Right lobe of liver (tissue), 6 donors: Measurements from ENCODE around the gene ATRIP. TPM values are rescaled to one million over a fixed set of nuclear protein-coding genes. Genes with fewer than 3 reads are reported as not detected.
A peak's percentile ranks its signal among the peaks of the same experiment; 100 is the strongest.

Experiments used
- ATAC-seq, 4 donors: fragments of 200-7000 bp; cut with Tn5 transposase; one replicate each; pipeline ENCODE4 v1.9.1; 2020; ENCODE audit warnings: mild to moderate bottlenecking in 4 of 4, moderate library complexity in 4 of 4
- DNase-seq, 3 donors: peaks; one replicate each; pipeline ENCODE4 v3.0.0-alpha.2; 2020
- H3K27ac ChIP-seq, 3 donors: fragments of 200-600 bp; one replicate each; pipeline ENCODE4 v1.8.0; 2022
- H3K27me3 ChIP-seq, 2 donors: fragments of 200-600 bp; one replicate each; pipeline ENCODE4 v1.8.0; 2022
- H3K36me3 ChIP-seq, 4 donors: fragments of 200-600 bp; sonication (generic) in 1 of 4; one replicate each; pipeline versions ENCODE4 v1.5.1 to v1.8.0; 2017 to 2022; ENCODE audit warnings: control low read depth in 1 of 4
- H3K4me1 ChIP-seq, 4 donors: fragments of 200-600 bp; sonication (generic) in 1 of 4; one replicate each; pipeline versions ENCODE4 v1.5.1 to v1.8.0; 2017 to 2022; ENCODE audit warnings: control low read depth in 1 of 4
- H3K4me3 ChIP-seq, 3 donors: fragments of 200-600 bp; one replicate each; pipeline ENCODE4 v1.8.0; 2022
- H3K9me3 ChIP-seq, 4 donors: fragments of 200-600 bp; sonication (generic) in 1 of 4; one replicate each; pipeline versions ENCODE4 v1.5.1 to v1.8.0; 2017 to 2022; ENCODE audit warnings: control low read depth in 1 of 4
- CTCF ChIP-seq, 4 donors: fragments of 200-600 bp in 3 of 4; fragments of 450-650 bp in 1 of 4; IDR thresholded peaks; one replicate each; pipeline versions ENCODE4 v1.5.1 to v1.8.0; 2016 to 2022; ENCODE audit warnings: antibody characterized with exemption in 4 of 4, mild to moderate bottlenecking in 2 of 4
- POLR2A ChIP-seq: fragments of 450-650 bp; IDR thresholded peaks from one replicate; pipeline ENCODE4 v1.6.1; 2017; ENCODE audit warnings: antibody characterized with exemption, mild to moderate bottlenecking
- WGBS: methylation state at CpG from one replicate; pipeline ENCODE4 v1.1.6; 2018; ENCODE audit warnings: low coverage, low lambda C conversion rate; ENCODE audit not compliant: insufficient coverage; ENCODE audit errors: missing lambda C conversion rate; 5-methylcytosine and 5-hydroxymethylcytosine counted together
- intact Hi-C, 2 donors: fragments of 100-400 bp; cut with DNase I; formaldehyde crosslinking; loops; one replicate each; pipeline versions ENCODE4 v1.11.2 to v1.14.1; 2022
- total RNA-seq, 6 experiments: library from RNA; depleted of rRNA in 2 of 6; stranded (reverse); fragments of >200 nt in 2 of 6; fragmentation: NEBNext Ultra II Directional in 3 of 6; extraction: Animal tissue kit (Norgen Biotek cat#: 25700) in 3 of 6; gene quantifications; one replicate each; pipeline versions ENCODE4 v1.1.0 to v1.2.4, GENCODE V29; 2016 to 2023
- donor health status: DM: no; HTN: yes; CAD: no.
- donor health status: DM: no; HTN: no; CAD: no.
- donor health status: DM: no; HTN: no; CAD: no.
- donor health status: DM: no; HTN: yes; CAD: no.
- donor health status: DM: no; HTN: yes; CAD: no.

Gene ATRIP
- total RNA-seq, 6 experiments from 2014 or later, result 2.4 to 4.5 (median 3.2) TPM

- Histone ChIP-seq H3K27ac (no peak overlapping the region), H3K4me3 (no peak overlapping the region), H3K9me3 (no peaks in the 10 kb centered on the region), H3K4me1 (peaks cover 0 to 24% (median 9%) of the 10 kb centered on the region in 4 donors), H3K27me3 (no peaks in the 10 kb centered on the region), H3K36me3 (peaks cover 0 to 14% (median 0%) of the 10 kb centered on the region in 4 donors)
- DNase-seq, result no peak
- intact Hi-C loops, result loop anchor here (5.0 kb wide), 2 partner anchors 38 to 163 kb away; no protein-coding TSS in a partner anchor
- no peak for ATAC-seq
- WGBS, result 83% methylated on average over 3 of the region's 4 CpGs
- TF ChIP-seq CTCF (IDR thresholded peaks at IDR 0.05), result no peak
- no peak for TF ChIP-seq POLR2A
Measured at GRCh38 chr3:48435223-48435595, 11.3 kb upstream of the ATRIP start.

GRCh38 chr3:48435774-48436476 is 10.6 kb upstream of the ATRIP start:
- Histone ChIP-seq H3K36me3 (peaks cover 0 to 14% (median 0%) of the 10 kb centered on the region in 4 donors), H3K4me1 (peaks cover 0 to 18% (median 6%) of the 10 kb centered on the region in 4 donors), H3K9me3 (no peaks in the 10 kb centered on the region), H3K4me3 (no peak overlapping the region), H3K27me3 (no peaks in the 10 kb centered on the region), H3K27ac (no peak overlapping the region)
- intact Hi-C loops, result loop anchor here (5.0 kb wide), 2 partner anchors 39 to 164 kb away; no protein-coding TSS in a partner anchor
- TF ChIP-seq POLR2A, result no peak
- TF ChIP-seq CTCF (IDR thresholded peaks at IDR 0.05), result peak; percentile 99 to 100 (median 99)
- DNase-seq (peak; percentile 83 to 87 (median 86)), ATAC-seq (peak; percentile 70 to 78 (median 74))
- WGBS, result 17% methylated on average over 6 of the region's 7 CpGs

- Histone ChIP-seq H3K9me3 (no peaks in the 10 kb centered on the region), H3K27ac (no peak overlapping the region), H3K4me1 (peaks cover 0 to 18% (median 5%) of the 10 kb centered on the region in 4 donors), H3K4me3 (no peak overlapping the region), H3K36me3 (peaks cover 0 to 15% (median 0%) of the 10 kb centered on the region in 4 donors), H3K27me3 (no peaks in the 10 kb centered on the region)
- intact Hi-C loops, result loop anchor here (5.0 kb wide), 2 partner anchors 39 to 164 kb away; no protein-coding TSS in a partner anchor
- TF ChIP-seq CTCF (IDR thresholded peaks at IDR 0.05), result no peak
- no peak for TF ChIP-seq POLR2A
- DNase-seq (no peak), ATAC-seq (no peak)
- 40% methylated on average over 1 of the region's 1 CpG for WGBS
Measured at GRCh38 chr3:48436477-48436787, 10.1 kb upstream of the ATRIP start.

DNA sequence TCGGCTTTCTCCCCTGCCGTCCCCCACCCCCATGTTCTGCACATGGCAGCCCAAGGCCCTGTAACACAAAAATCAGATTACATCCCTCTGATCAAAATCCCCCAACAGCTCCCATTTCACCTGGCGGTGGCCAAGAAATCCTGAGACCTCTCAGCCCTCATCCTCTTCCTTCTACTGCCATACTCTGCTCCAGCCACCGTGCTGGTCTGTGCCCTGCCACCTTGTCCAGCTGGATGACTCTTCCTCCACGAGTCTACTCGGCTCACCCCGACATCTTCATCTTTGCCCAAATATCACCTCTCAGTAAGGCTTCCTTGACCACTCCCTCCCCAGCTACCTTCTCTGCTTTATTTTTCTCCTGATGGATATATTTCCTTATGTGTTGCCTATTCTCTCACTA is 9.7 kb upstream of the ATRIP start:
- Histone ChIP-seq H3K4me1 (peaks cover 0 to 18% (median 6%) of the 10 kb centered on the region in 4 donors), H3K4me3 (no peak overlapping the region), H3K27ac (no peak overlapping the region), H3K27me3 (no peaks in the 10 kb centered on the region), H3K36me3 (peaks cover 0 to 19% (median 0%) of the 10 kb centered on the region in 4 donors), H3K9me3 (no peaks in the 10 kb centered on the region)
- ATAC-seq, result no peak
- 75% methylated on average over 7 of the region's 7 CpGs for WGBS
- TF ChIP-seq POLR2A (no peak), CTCF (IDR thresholded peaks at IDR 0.05) (no peak)
- DNase-seq, result no peak
- intact Hi-C loops, result loop anchor here (5.0 kb wide), 2 partner anchors 40 to 165 kb away; no protein-coding TSS in a partner anchor
